Activated CD8-positive, alpha-beta T cell treated with anti-CD3 and anti-CD28 coated beads for 36 hours (primary cell): ENCODE results near the gene TAF11L3. TPM values are rescaled to one million over a fixed set of nuclear protein-coding genes. Genes with fewer than 3 reads are reported as not detected.
"Not testable (repeated sequence)": the region's sequence is repeated elsewhere in the genome, so short reads cannot be mapped to it uniquely, and the experiment has no call there.

Source experiments
- ATAC-seq: fragments of 200-7000 bp; cut with Tn5 transposase; one replicate; pipeline ENCODE4 v1.10.0; 2021; ENCODE audit warnings: mild to moderate bottlenecking, moderate library complexity
- CTCF ChIA-PET: fragments of 350-600 bp; sonication (Branson Sonifier 250); formaldehyde crosslinking; loops from one replicate; lab custom pipeline; 2021; ENCODE audit warnings: antibody characterized with exemption; lab: Charles Lee
- POLR2A ChIA-PET: fragments of 350-600 bp; sonication (Branson Sonifier 250); formaldehyde crosslinking; loops from one replicate; lab custom pipeline; 2021; ENCODE audit warnings: antibody characterized with exemption; lab: Charles Lee
- DNase-seq: peaks from one replicate; pipeline ENCODE4 v3.0.0-alpha.2; 2020
- H3K27ac Mint-ChIP-seq: one replicate; pipeline ENCODE4 v1.8.0; 2021; ENCODE audit warnings: mild to moderate bottlenecking, mixed read lengths
- H3K27me3 Mint-ChIP-seq: one replicate; pipeline ENCODE4 v1.8.0; 2021; ENCODE audit warnings: mixed read lengths
- H3K36me3 Mint-ChIP-seq: one replicate; pipeline ENCODE4 v1.8.0; 2021; ENCODE audit warnings: low read depth, mixed read lengths
- H3K4me1 Mint-ChIP-seq: one replicate; pipeline ENCODE4 v1.8.0; 2021; ENCODE audit warnings: low read depth, mixed read lengths
- H3K4me3 Mint-ChIP-seq: one replicate; pipeline ENCODE4 v1.8.0; 2021; ENCODE audit warnings: mild to moderate bottlenecking, moderate library complexity, mixed read lengths
- H3K9me3 Mint-ChIP-seq: one replicate; pipeline ENCODE4 v1.8.0; 2021; ENCODE audit warnings: mixed read lengths
- intact Hi-C: fragments of 100-400 bp; cut with micrococcal nuclease; formaldehyde crosslinking; loops from one replicate; pipeline ENCODE4 v1.10.0; 2022
- total RNA-seq, 2 experiments: library from RNA; stranded (reverse); gene quantifications; one replicate each; pipeline ENCODE4 v1.2.3, GENCODE V29; 2021
- TF ChIP-seq, protein P1 (sequence below): fragments of 200-600 bp; IDR thresholded peaks from one replicate; pipeline ENCODE4 v1.8.0; 2022; ENCODE audit warnings: antibody characterized with exemption, mild to moderate bottlenecking

Gene TAF11L3
- not detected for total RNA-seq

DNA sequence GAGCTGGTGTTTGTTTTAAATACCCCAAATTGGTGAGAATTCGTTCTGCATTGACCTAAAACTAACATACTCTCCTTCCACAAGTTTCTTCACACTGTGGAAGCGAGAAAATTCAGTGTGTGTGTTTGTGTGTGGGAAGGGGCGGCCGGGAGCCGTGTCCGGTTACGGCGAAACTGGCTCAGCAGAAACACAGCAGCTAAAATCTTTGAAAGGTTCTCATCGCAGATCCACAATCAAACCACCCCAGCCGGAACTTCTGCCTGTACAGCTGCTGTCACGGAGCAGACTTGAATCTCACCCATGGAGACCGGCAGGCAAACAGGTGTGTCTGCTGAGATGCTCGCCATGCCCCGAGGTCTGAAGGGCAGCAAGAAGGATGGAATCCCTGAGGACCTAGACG is at the start of gene TAF11L3:
Gene TAF11L3 (plus strand): TSS at position 301 of the 400 bp plus-strand sequence.
- DNase-seq, ATAC-seq, CTCF ChIA-PET, intact Hi-C loops, POLR2A ChIA-PET, H3K4me1 Mint-ChIP-seq, H3K4me3 Mint-ChIP-seq, H3K36me3 Mint-ChIP-seq, H3K9me3 Mint-ChIP-seq, H3K27ac Mint-ChIP-seq, H3K27me3 Mint-ChIP-seq: not testable (repeated sequence)

DNA sequence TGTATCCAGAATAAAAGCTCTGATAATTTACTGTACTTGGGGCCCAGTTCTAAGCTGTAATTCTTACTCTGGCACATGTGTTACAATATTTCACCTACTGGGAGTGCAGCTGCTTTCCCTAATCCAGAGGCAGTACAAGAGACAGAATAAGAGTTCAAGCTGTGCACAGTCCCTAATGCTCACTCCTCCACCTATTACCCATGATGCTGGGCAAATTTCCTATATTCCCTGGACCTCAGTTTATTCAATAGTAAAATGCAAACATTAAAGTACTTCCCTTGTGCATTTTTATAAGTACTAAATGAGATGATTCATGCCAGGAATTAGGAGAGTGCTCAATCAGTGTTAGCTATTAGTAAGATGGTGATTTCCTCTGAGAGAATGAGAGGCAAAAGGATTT is 48.1 kb upstream of the TAF11L3 start:
- TF ChIP-seq, protein P1, sequence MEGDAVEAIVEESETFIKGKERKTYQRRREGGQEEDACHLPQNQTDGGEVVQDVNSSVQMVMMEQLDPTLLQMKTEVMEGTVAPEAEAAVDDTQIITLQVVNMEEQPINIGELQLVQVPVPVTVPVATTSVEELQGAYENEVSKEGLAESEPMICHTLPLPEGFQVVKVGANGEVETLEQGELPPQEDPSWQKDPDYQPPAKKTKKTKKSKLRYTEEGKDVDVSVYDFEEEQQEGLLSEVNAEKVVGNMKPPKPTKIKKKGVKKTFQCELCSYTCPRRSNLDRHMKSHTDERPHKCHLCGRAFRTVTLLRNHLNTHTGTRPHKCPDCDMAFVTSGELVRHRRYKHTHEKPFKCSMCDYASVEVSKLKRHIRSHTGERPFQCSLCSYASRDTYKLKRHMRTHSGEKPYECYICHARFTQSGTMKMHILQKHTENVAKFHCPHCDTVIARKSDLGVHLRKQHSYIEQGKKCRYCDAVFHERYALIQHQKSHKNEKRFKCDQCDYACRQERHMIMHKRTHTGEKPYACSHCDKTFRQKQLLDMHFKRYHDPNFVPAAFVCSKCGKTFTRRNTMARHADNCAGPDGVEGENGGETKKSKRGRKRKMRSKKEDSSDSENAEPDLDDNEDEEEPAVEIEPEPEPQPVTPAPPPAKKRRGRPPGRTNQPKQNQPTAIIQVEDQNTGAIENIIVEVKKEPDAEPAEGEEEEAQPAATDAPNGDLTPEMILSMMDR, result no peak
- Mint-ChIP-seq H3K27ac (no peak overlapping the region), H3K4me3 (no peak overlapping the region), H3K4me1 (no peaks in the 10 kb centered on the region), H3K36me3 (no peaks in the 10 kb centered on the region), H3K27me3 (no peaks in the 10 kb centered on the region), H3K9me3 (peaks cover 3% of the 10 kb centered on the region)
- no peak for ATAC-seq
- no peak for DNase-seq
- CTCF ChIA-PET, result no interaction called here
- POLR2A ChIA-PET, result no interaction called here
- intact Hi-C loops, result no loop called here

DNA sequence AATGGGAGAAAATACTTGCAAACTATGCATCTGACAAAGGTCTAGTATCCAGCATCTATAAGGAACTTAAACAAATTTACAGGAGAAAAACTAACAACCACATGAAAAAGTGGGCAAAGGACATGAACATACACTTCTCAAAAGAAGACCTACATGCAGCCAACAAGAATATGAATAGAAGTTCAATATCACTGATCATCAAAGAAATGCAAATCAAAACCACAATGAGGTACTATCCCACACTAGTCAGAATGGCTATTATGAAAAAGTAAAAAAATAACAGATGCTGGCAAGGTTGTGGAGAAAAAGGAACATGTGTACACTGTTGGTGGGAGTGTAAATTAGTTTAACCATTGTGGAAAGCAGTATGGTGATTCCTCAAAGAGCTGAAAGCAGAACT is 43.1 kb upstream of the TAF11L3 start:
- intact Hi-C loops, POLR2A ChIA-PET, H3K4me1 Mint-ChIP-seq, CTCF ChIA-PET, H3K4me3 Mint-ChIP-seq, H3K36me3 Mint-ChIP-seq, ATAC-seq, H3K27ac Mint-ChIP-seq, DNase-seq, H3K9me3 Mint-ChIP-seq, H3K27me3 Mint-ChIP-seq: not testable (repeated sequence)

DNA sequence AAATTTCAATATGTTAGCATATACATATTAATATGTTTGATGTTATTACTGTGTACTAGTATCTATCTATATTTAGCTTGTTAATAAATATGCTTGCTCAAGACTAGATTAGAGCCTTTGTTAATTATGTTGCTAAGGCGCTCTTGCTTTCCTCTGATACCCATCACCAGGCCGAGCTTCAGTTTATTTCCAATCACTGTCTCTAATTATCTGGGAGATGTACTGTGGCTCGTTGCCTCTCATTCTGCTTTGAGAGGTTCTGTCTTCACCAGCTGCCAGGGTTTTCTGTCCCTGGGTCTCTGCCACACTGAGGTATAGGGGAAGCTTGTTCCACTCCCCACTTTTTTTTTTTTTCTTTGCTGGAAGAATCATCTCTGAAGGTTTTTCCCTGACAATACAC is 41.1 kb upstream of the TAF11L3 start:
- H3K4me1 Mint-ChIP-seq, result no peaks in the 10 kb centered on the region

DNA sequence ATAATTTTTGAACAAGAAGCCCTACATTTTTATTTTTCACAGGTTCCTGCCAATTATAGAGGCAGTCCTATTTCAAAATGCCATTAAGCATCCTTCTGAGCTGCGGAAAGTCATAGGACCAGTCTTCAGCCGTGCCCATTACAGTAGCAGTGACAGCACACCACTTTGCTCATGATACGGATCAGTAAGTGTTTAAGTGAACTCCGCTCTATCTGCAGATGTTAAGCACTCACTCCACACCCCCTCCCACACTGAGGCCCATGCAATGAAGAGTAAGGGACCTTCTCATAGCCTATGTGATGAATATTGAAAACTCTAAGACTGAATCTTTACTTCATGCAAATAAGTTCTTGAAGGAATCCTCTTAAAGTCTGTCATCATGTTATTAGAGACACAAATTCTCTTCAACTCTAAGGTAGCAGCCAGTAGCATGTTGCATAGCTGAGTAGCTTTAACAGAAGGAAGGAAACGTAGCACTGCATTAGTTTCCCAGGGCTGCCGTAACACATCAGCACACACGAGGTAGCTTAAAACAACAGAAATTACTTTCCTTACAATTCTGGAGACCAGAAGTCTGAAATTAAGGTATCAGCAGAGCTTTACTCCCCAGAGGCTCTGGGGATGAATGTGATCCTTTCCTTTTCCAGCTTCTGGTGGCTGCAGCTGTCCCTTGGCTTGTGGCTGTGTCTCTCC is 40.4 kb upstream of the TAF11L3 start:
- TF ChIP-seq, protein P1, result no peak
- ATAC-seq (no peak), DNase-seq (no peak)
- H3K27me3 Mint-ChIP-seq, result no peaks in the 10 kb centered on the region
- ChIA-PET POLR2A (no interaction called here), CTCF (no interaction called here)
- no peak overlapping the region for H3K4me3 Mint-ChIP-seq
- H3K4me1 Mint-ChIP-seq, result no peaks in the 10 kb centered on the region
- no peak overlapping the region for H3K27ac Mint-ChIP-seq
- intact Hi-C loops, result no loop called here
- no peaks in the 10 kb centered on the region for H3K36me3 Mint-ChIP-seq
- H3K9me3 Mint-ChIP-seq, result peaks cover 1% of the 10 kb centered on the region

More for the DNA sequence above, 41.1 kb upstream of the TAF11L3 start:
- H3K27me3 Mint-ChIP-seq, result no peaks in the 10 kb centered on the region
- no peak overlapping the region for H3K4me3 Mint-ChIP-seq
- DNase-seq, result no peak
- H3K36me3 Mint-ChIP-seq, result no peaks in the 10 kb centered on the region
- ChIA-PET POLR2A (interaction anchor here (0.6 kb wide), 1 partner anchor 231 kb away, joined by 3 read pairs; no protein-coding TSS in a partner anchor), CTCF (no interaction called here)
- no peak for ATAC-seq
- H3K9me3 Mint-ChIP-seq, result peaks cover 1% of the 10 kb centered on the region
- intact Hi-C loops, result no loop called here
- TF ChIP-seq, protein P1, result no peak
- no peak overlapping the region for H3K27ac Mint-ChIP-seq

DNA sequence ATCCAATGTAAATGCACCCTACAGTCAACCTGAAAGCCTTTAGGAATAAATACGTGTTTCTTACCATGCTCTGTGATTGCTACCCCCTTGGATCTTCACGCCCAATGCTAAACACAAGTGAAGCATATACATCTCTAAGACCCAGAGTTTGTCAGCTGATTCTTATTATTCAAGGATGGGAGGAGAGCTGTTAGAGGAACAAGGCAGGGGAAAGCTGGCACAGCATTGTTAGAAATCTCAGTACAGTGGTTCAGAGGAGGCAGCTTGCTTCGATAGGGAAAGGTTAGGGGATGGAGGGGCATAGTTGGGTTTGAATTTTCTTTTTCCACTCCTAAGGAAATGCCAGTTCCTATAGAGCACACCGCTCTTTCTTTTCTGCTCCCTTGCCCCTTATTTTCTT is 36.8 kb upstream of the TAF11L3 start:
- ChIA-PET POLR2A (no interaction called here), CTCF (no interaction called here)
- Mint-ChIP-seq H3K27ac (no peak overlapping the region), H3K4me3 (no peak overlapping the region), H3K4me1 (no peaks in the 10 kb centered on the region), H3K27me3 (no peaks in the 10 kb centered on the region), H3K36me3 (no peaks in the 10 kb centered on the region), H3K9me3 (peaks cover 1% of the 10 kb centered on the region)
- ATAC-seq (no peak), DNase-seq (no peak)
- TF ChIP-seq, protein P1, result no peak
- intact Hi-C loops, result no loop called here
